MM.1S (cell line): Measurements from ENCODE around the gene C12orf42.
A peak's percentile ranks its signal among the peaks of the same experiment; 100 is the strongest.

Source experiments
- DNase-seq: peaks from one replicate; pipeline ENCODE4 v3.0.0-alpha.2; 2015
- H2AFZ ChIP-seq: fragments of 300-600 bp; sonication (generic); 2 replicates; pipeline ENCODE4 v1.6.0; 2016; ENCODE audit warnings: antibody characterized with exemption, low read length
- H3F3A ChIP-seq: fragments of 300-600 bp; sonication (generic); 2 replicates; pipeline ENCODE4 v1.6.1; 2016; ENCODE audit warnings: mild to moderate bottlenecking, antibody characterized with exemption, low read length, moderate library complexity, mixed read lengths; ENCODE audit not compliant: insufficient read depth
- H3K27ac ChIP-seq: fragments of 300-600 bp; sonication (generic); 2 replicates; pipeline ENCODE4 v1.5.1; 2016; ENCODE audit warnings: mild to moderate bottlenecking, low read length
- H3K27me3 ChIP-seq: fragments of 300-600 bp; sonication (generic); replicated peaks from 2 replicates; pipeline ENCODE4 v1.6.0; 2016; ENCODE audit warnings: low read length; ENCODE audit not compliant: insufficient read depth
- H3K36me3 ChIP-seq: fragments of 300-600 bp; sonication (generic); replicated peaks from 2 replicates; pipeline ENCODE4 v1.6.1; 2016; ENCODE audit warnings: mild to moderate bottlenecking, low read length, mixed read lengths; ENCODE audit not compliant: insufficient read depth
- H3K4me1 ChIP-seq: fragments of 300-600 bp; sonication (generic); 2 replicates; pipeline ENCODE4 v1.6.1; 2016; ENCODE audit warnings: low read length, mixed read lengths
- H3K4me2 ChIP-seq: fragments of 300-600 bp; sonication (generic); 2 replicates; pipeline ENCODE4 v1.6.0; 2016; ENCODE audit warnings: low read depth, low read length
- H3K4me3 ChIP-seq: fragments of 300-600 bp; sonication (generic); 2 replicates; pipeline ENCODE4 v1.5.1; 2016; ENCODE audit warnings: low read length, mixed read lengths
- H3K79me2 ChIP-seq: fragments of 300-600 bp; sonication (generic); 2 replicates; pipeline ENCODE4 v1.6.1; 2016; ENCODE audit warnings: mixed run types, low read length, mixed read lengths
- H3K9ac ChIP-seq: fragments of 300-600 bp; sonication (generic); 2 replicates; pipeline ENCODE4 v1.6.1; 2016; ENCODE audit warnings: low read length, mixed read lengths
- H3K9me2 ChIP-seq: fragments of 300-600 bp; sonication (generic); replicated peaks from 2 replicates; pipeline ENCODE4 v1.6.1; 2016; ENCODE audit warnings: mild to moderate bottlenecking, low read length, mixed read lengths; ENCODE audit not compliant: insufficient read depth
- H3K9me3 ChIP-seq: fragments of 300-600 bp; sonication (generic); replicated peaks from 2 replicates; pipeline ENCODE4 v1.6.1; 2016; ENCODE audit warnings: mild to moderate bottlenecking, low read length, mixed read lengths; ENCODE audit not compliant: insufficient read depth
- H4K20me1 ChIP-seq: fragments of 300-600 bp; sonication (generic); 2 replicates; pipeline ENCODE4 v1.6.1; 2016; ENCODE audit warnings: mild to moderate bottlenecking, low read length, moderate library complexity, mixed read lengths; ENCODE audit not compliant: insufficient read depth
- CTCF ChIP-seq: fragments of 300-600 bp; sonication (generic); IDR thresholded peaks from 2 replicates; pipeline ENCODE4 v1.5.1; 2016; ENCODE audit warnings: antibody characterized with exemption, low read length, mixed read lengths
- EZH2 ChIP-seq: fragments of 300-600 bp; sonication (generic); optimal IDR thresholded peaks from 2 replicates; pipeline ENCODE3; 2017; ENCODE audit warnings: low read depth, mild to moderate bottlenecking, antibody characterized with exemption, low read length, mixed read lengths
- EZH2phosphoT487 ChIP-seq: fragments of 300-600 bp; sonication (generic); IDR thresholded peaks from 2 replicates; pipeline ENCODE4 v1.6.1; 2018; ENCODE audit warnings: antibody characterized with exemption, low read length

Gene C12orf42

GRCh38 chr12:103494051-103494733 is 1.6 kb downstream of the C12orf42 start:
- H3K9me3 ChIP-seq: no peaks in the 10 kb centered on the region
- H3K4me2 ChIP-seq: no peak overlapping the region
- no peaks in the 10 kb centered on the region for H3K79me2 ChIP-seq
- H4K20me1 ChIP-seq: no peaks in the 10 kb centered on the region; the same call in 1 of the 2 replicates
- H3K4me3 ChIP-seq: no peak overlapping the region
- H3K4me1 ChIP-seq: no peaks in the 10 kb centered on the region
- no peak overlapping the region for H3K9ac ChIP-seq
- TF ChIP-seq CTCF: no peak
- TF ChIP-seq EZH2phosphoT487: no peak
- TF ChIP-seq EZH2: no peak
- no peak overlapping the region for H2AFZ ChIP-seq
- no peaks in the 10 kb centered on the region for H3K36me3 ChIP-seq
- DNase-seq: no peak
- peaks cover 12% of the 10 kb centered on the region; the same call in 1 of the 2 replicates for H3K27me3 ChIP-seq
- H3K9me2 ChIP-seq: no peaks in the 10 kb centered on the region
- H3K27ac ChIP-seq: no peak overlapping the region
- no peaks in the 10 kb centered on the region for H3F3A ChIP-seq

GRCh38 chr12:103493199-103493598 is 2.6 kb downstream of the C12orf42 start:
- Histone ChIP-seq H3K4me2 (no peak overlapping the region), H3K79me2 (no peaks in the 10 kb centered on the region), H3K27me3 (peaks cover 12% of the 10 kb centered on the region; the same call in 1 of the 2 replicates), H3K27ac (no peak overlapping the region), H3K9me2 (no peaks in the 10 kb centered on the region), H3K36me3 (no peaks in the 10 kb centered on the region), H3K9ac (no peak overlapping the region), H3K9me3 (no peaks in the 10 kb centered on the region), H2AFZ (no peak overlapping the region), H3K4me3 (no peak overlapping the region), H3K4me1 (no peaks in the 10 kb centered on the region), H3F3A (no peaks in the 10 kb centered on the region), H4K20me1 (no peaks in the 10 kb centered on the region; the same call in 1 of the 2 replicates)
- TF ChIP-seq EZH2phosphoT487: no peak
- no peak for TF ChIP-seq EZH2
- TF ChIP-seq CTCF: no peak
- DNase-seq: no peak

DNA sequence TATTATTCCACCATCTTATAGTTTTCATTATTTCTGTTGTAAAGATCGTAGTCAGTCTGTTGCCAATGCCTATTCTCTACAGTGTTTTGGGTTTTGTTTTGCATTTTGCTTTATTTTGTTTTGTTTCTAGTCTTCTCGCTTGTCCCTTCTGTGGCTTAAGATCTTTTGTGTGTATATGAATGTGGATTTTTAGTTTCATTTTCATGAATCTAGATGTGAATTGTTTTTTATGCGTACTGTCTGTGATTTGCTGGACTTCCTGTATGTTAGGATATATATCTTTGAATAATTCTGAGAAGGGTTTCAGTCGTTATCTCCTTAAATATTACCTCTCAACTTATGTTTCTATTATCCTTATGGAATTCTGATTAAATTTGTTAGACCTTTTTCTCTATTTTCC is 13.4 kb downstream of the C12orf42 start:
- Histone ChIP-seq H3K4me3 (peak overlapping the region; percentile 26), H2AFZ (peak overlapping the region; percentile 54), H3K9me2 (no peaks in the 10 kb centered on the region), H3K4me2 (peak overlapping the region; percentile 55), H3K9ac (peak overlapping the region; percentile 12; the same call in 1 of the 2 replicates), H3F3A (no peaks in the 10 kb centered on the region), H3K79me2 (no peaks in the 10 kb centered on the region), H3K27me3 (no peaks in the 10 kb centered on the region), H4K20me1 (no peaks in the 10 kb centered on the region), H3K36me3 (no peaks in the 10 kb centered on the region), H3K27ac (no peak overlapping the region; the same call in 1 of the 2 replicates), H3K4me1 (no peaks in the 10 kb centered on the region; the same call in 1 of the 2 replicates), H3K9me3 (no peaks in the 10 kb centered on the region)
- peak; percentile 64 for DNase-seq
- no peak for TF ChIP-seq EZH2
- TF ChIP-seq CTCF: no peak
- TF ChIP-seq EZH2phosphoT487: no peak
